GM21515 (cell line): ENCODE measurements around the gene ZHX3.
"Not testable (repeated sequence)": the region's sequence is repeated elsewhere in the genome, so short reads cannot be mapped to it uniquely, and the experiment has no call there.

Experiments used
- ATAC-seq: cut with Tn5 transposase; IDR thresholded peaks from one replicate; pipeline ENCODE4 v1.9.1; 2021; ENCODE audit not compliant: unreplicated experiment

Gene ZHX3

GRCh38 chr20:41137614-41138474, 179.7 kb downstream of the ZHX3 start:
- ATAC-seq = peak; percentile 14

- peak; percentile 50 for ATAC-seq
These were observed 180.6 kb downstream of the ZHX3 start, which contains the start of gene PLCG1 for GRCh38 chr20:41136680-41137613. Gene PLCG1, plus strand, starts transcription at chr20:41137543. Its CDS starts 99 bp downstream, at chr20:41137642.

- ATAC-seq = peak; percentile 1
These were observed 181.4 kb downstream of the ZHX3 start for GRCh38 chr20:41135888-41136679.

- ATAC-seq = no peak
These were observed 182.2 kb downstream of the ZHX3 start for GRCh38 chr20:41135187-41135887.

GRCh38 chr20:41134362-41135186, 183.0 kb downstream of the ZHX3 start:
- ATAC-seq = no peak

GRCh38 chr20:41133709-41134361, 183.7 kb downstream of the ZHX3 start:
- peak; percentile 33 for ATAC-seq

GRCh38 chr20:41132388-41132775, 185.1 kb downstream of the ZHX3 start:
- ATAC-seq = not testable (repeated sequence)

- no peak for ATAC-seq
These were observed 185.7 kb downstream of the ZHX3 start for GRCh38 chr20:41131594-41132387.
